GM10266 (cell line): ENCODE data around the gene NTRK2.

Source experiments
- DNase-seq: peaks from one replicate; pipeline ENCODE4 v3.0.0; 2012; ENCODE audit errors: extremely low spot score
- TF ChIP-seq, protein P1 (sequence below): IDR thresholded peaks from 2 replicates; pipeline ENCODE4 v1.5.1; 2012; ENCODE audit warnings: mild to moderate bottlenecking, low read depth; ENCODE audit not compliant: control insufficient read depth, insufficient read depth; ENCODE audit errors: missing control alignments

NTRK2 gene

DNA sequence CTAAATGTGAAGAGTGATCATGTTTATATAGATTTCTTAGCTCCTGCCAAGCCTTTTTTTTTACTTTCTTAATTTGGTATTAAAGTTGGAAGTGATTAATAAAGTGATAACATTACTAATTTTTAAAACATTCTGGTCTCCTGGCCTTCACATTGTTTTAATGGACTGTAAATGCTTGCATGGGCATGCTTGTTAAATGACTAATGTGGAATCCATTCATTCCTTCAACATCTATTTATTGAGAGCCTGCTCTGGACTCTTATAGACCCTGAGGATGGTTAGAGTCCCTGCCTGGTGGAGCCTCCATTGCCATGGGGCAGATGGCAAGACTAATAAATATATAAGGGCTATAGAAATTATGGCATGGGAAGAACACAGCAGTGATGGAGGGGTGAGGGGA lies 103.5 kb downstream of the NTRK2 start:
- TF ChIP-seq, protein P1, sequence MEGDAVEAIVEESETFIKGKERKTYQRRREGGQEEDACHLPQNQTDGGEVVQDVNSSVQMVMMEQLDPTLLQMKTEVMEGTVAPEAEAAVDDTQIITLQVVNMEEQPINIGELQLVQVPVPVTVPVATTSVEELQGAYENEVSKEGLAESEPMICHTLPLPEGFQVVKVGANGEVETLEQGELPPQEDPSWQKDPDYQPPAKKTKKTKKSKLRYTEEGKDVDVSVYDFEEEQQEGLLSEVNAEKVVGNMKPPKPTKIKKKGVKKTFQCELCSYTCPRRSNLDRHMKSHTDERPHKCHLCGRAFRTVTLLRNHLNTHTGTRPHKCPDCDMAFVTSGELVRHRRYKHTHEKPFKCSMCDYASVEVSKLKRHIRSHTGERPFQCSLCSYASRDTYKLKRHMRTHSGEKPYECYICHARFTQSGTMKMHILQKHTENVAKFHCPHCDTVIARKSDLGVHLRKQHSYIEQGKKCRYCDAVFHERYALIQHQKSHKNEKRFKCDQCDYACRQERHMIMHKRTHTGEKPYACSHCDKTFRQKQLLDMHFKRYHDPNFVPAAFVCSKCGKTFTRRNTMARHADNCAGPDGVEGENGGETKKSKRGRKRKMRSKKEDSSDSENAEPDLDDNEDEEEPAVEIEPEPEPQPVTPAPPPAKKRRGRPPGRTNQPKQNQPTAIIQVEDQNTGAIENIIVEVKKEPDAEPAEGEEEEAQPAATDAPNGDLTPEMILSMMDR, result no peak
- no peak for DNase-seq

DNA sequence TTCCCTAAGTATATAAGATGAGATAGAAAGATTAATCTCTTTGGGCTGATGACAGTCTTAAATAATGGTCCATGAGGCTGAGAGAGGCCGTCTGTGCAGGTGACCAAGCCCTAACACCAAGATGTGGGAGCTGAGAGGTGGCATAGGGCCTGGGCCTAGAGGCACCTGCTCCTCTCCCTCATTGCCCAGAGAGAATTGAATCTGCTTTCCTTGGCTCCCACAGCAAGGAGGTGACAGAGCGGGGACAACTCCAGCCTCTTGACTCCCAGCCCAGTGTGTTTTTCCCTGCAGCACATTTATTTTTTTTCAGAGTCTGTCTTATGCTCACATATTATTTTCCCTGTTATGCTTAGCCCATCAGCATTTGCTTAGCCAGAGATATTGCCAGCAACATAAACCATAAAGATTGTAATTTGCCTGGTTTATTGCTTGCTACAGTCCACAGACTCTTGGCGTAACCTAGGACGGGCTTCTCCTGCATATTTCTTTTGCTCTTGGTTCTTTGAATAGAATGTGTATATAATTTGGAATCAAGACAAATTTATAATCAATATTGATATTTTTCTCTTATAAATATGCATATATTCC lies 105.6 kb downstream of the NTRK2 start:
- TF ChIP-seq, protein P1, result no peak
- no peak for DNase-seq

DNA sequence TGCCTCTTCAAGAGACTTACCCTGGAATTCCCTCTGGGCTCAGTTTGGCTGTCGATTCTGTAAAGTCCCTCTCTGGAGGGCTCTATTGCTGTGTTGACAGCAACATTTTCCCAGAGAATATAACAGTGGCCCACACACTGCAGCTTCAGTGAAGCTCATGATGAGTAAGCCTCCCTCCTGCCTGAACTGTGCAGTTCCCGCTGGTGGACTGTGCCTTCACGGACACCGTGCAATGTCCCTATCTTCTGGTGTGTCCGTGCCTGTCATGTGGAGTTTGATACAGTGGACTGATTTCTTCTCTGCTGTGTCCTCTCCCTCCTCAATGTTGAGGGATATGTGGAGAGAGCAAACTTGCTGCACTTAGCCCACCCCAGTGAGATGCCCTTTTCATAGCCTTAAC lies 109.0 kb downstream of the NTRK2 start:
- TF ChIP-seq, protein P1, result no peak
- no peak for DNase-seq

DNA sequence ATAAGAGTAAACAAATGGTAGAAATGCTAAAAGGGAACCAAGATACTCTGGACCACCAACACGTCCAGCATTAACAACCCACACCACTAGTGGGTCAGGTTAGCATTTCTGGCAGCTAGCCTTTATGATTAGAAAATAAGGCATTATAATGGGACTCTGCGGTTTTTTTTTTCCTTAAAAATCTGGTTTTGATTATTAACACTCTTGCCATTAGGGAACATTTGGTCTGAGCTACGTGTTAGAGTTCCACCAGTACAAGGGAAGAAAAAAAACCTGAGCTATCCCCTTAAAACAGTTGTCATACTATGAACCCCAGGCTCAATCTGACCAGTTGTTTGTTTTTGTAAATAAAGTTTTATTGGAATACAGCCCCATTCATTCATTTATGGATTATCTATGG lies 110.4 kb downstream of the NTRK2 start:
- DNase-seq, result no peak
- TF ChIP-seq, protein P1, result no peak

DNA sequence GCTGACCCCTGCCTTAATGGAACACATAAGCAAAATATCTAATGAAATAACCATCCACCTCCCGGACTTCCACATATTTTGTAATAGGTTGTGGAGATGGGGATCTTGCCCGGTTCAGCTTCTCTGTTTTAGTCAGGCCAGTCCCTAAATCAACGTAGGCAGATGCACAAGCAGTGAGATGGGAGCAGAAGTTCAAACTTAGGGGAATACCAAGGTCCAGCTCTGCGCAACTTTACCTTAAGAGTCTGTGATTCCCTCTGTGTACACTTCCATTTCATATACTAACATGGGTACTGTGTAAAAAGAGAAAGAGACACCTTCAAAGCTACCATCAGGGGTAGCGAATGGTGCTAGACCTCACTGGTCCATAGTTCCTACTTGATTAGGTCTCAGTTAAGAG lies 110.9 kb downstream of the NTRK2 start:
- no peak for DNase-seq
- TF ChIP-seq, protein P1, result no peak

DNA sequence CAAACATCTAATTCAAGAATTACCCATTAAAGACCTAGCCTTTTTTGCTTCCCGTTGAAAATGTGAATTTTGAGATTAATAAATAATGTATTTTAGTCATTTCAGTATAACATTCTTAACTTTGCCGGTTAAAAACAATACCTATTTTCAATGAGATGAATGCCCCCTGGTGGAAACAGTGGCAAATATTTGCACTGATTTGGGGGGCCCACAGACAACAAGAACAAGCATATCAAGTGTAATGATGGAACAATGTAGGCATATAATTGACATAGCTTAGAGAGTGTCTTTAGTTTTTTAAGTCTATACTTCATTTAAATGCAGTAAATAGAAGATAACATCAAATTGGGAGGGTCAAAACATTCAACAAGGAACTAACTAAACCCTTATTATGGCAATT lies 111.9 kb downstream of the NTRK2 start:
- TF ChIP-seq, protein P1, result peak; percentile 62
- peak; percentile 17 for DNase-seq

DNA sequence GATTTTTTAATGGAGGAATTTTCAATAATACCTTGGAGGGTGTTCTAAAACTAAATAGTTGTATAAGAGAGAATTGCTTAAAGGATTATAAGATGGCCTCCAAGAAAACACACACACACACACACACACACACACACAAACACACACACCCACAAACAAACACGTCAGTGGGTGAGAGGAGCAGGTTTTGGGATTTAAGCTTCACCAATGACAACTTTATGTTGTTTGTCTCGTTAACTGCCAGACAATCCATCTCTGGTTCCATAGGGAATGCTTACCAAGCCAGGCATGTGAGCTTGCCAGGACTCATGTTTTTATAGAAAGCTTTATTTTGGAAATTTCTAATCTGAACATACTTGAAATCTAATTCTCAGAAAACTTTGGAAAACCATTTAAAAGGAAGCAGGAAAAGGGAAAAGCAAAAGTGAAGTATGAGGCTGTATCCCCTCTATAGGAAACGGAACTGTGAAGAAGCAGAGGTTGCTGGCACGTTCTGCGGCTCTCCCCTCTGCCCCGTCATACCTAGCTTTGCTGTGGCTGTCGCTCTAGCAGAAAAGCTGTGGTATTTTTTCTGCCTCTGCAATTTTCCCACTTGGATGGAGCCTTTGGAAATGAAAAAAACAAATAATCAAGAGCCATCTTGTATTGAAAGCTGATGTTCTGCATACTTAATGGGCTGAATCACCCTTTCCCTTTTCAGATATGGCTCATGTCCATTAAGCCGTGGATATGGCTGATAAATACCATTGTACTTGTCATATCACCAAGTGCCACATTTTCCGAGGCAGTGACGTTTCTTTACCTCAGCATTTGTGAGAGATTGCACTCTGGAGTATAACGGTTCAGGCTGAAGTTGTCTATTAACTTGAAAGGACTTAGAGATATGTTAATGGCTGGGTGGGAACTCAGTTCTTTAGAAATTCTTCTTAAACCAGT lies 112.7 kb downstream of the NTRK2 start:
- DNase-seq, result no peak
- TF ChIP-seq, protein P1, result no peak
